Activated CD4-positive, alpha-beta T cell treated with anti-CD3 and anti-CD28 coated beads for 48 hours (primary cell): Measurements from ENCODE around the gene CYB561D2.

Experiments used
- DNase-seq: peaks from one replicate; pipeline ENCODE4 v3.0.0-alpha.2; 2020

The CYB561D2 gene

GRCh38 chr3:50342813-50343633 is 7.6 kb upstream of the CYB561D2 start:
- DNase-seq = no peak

GRCh38 chr3:50345008-50345407 is 5.7 kb upstream of the CYB561D2 start:
- DNase-seq = no peak

- peak; percentile 87 for DNase-seq
These were observed 5.0 kb upstream of the CYB561D2 start, which contains the start of gene ZMYND10 for GRCh38 chr3:50345586-50346234. TSS of gene ZMYND10 (minus strand) at chr3:50345732. CDS start at chr3:50345579, 153 bp downstream.

- DNase-seq = peak; percentile 82
These were observed 3.4 kb upstream of the CYB561D2 start for GRCh38 chr3:50347187-50347813.

- no peak for DNase-seq
These were observed 492 bp upstream of the CYB561D2 start for GRCh38 chr3:50350213-50350526.

GRCh38 chr3:50351323-50351697 is 648 bp downstream of the CYB561D2 start:
- no peak for DNase-seq

GRCh38 chr3:50352781-50353180 is 2.1 kb downstream of the CYB561D2 start:
- DNase-seq = peak; percentile 38

- DNase-seq = no peak
These were observed 2.8 kb downstream of the CYB561D2 start for GRCh38 chr3:50353245-50354004.

- DNase-seq = no peak
These were observed 3.6 kb downstream of the CYB561D2 start for GRCh38 chr3:50354186-50354764.

GRCh38 chr3:50354850-50355249 is 4.2 kb downstream of the CYB561D2 start:
- no peak for DNase-seq

- DNase-seq = no peak
These were observed 5.3 kb downstream of the CYB561D2 start for GRCh38 chr3:50355829-50356552.

- no peak for DNase-seq
These were observed 5.9 kb downstream of the CYB561D2 start for GRCh38 chr3:50356553-50356952.

GRCh38 chr3:50357481-50357880 is 6.8 kb downstream of the CYB561D2 start:
- no peak for DNase-seq

GRCh38 chr3:50358355-50358910 is 7.8 kb downstream of the CYB561D2 start:
- DNase-seq = no peak

- DNase-seq = peak; percentile 96
These were observed 8.5 kb downstream of the CYB561D2 start, which contains the start of gene TMEM115 for GRCh38 chr3:50358911-50359759. TSS of gene TMEM115 (minus strand) at chr3:50359521. CDS start at chr3:50359063, 458 bp downstream.

- DNase-seq = no peak
These were observed 9.1 kb downstream of the CYB561D2 start for GRCh38 chr3:50359760-50360110.

- no peak for DNase-seq
These were observed 14.0 kb downstream of the CYB561D2 start for GRCh38 chr3:50364573-50365079.

- peak; percentile 96 for DNase-seq
These were observed 14.6 kb downstream of the CYB561D2 start for GRCh38 chr3:50365080-50365841.

GRCh38 chr3:50365842-50366220 is 15.2 kb downstream of the CYB561D2 start:
- DNase-seq = no peak
